NCI-H446 treated with DMSO at 0.1 percent for 48 hours (cell line): ENCODE data around the gene KRT74.

ENCODE experiments used
- DNase-seq: peaks from one replicate; lab custom pipeline; 2025; lab: John Stamatoyannopoulos, UW

Gene KRT74

GRCh38 chr12:52519826-52520662, 53.6 kb downstream of the KRT74 start, which contains the start of gene KRT5:
Gene KRT5, minus strand, starts transcription at chr12:52520394. Its CDS starts 98 bp downstream, at chr12:52520296.
- no peak for DNase-seq

GRCh38 chr12:52519387-52519703, 54.3 kb downstream of the KRT74 start:
- no peak for DNase-seq

GRCh38 chr12:52518574-52519386, 54.9 kb downstream of the KRT74 start:
- no peak for DNase-seq

GRCh38 chr12:52517888-52518287, 55.8 kb downstream of the KRT74 start:
- DNase-seq: no peak

- no peak for DNase-seq
These were observed 56.4 kb downstream of the KRT74 start for GRCh38 chr12:52517005-52517835.

- no peak for DNase-seq
These were observed 57.5 kb downstream of the KRT74 start for GRCh38 chr12:52515927-52516831.
